Ascending aorta (tissue), 2 donors: ENCODE results near the gene TBC1D22B. TPM values are rescaled to one million over a fixed set of nuclear protein-coding genes. Genes with fewer than 3 reads are reported as not detected.

ENCODE experiments used
- DNase-seq, 2 donors: peaks; one replicate each; pipeline ENCODE4 v3.0.0-alpha.2; 2019; ENCODE audit warnings: low spot score in 2 of 2
- H3K27ac ChIP-seq, 2 donors: fragments of 200-600 bp; sonication (generic); one replicate each; pipeline ENCODE4 v1.5.1; 2016 to 2017; ENCODE audit warnings: mild to moderate bottlenecking in 1 of 2
- H3K27me3 ChIP-seq: fragments of 200-600 bp; sonication (generic); one replicate; pipeline ENCODE4 v1.5.1; 2017
- H3K36me3 ChIP-seq, 2 donors: fragments of 200-600 bp; sonication (generic); one replicate each; pipeline ENCODE4 v1.5.1; 2016
- H3K4me1 ChIP-seq, 2 donors: fragments of 200-600 bp; sonication (generic); one replicate each; pipeline ENCODE4 v1.5.1; 2016 to 2017; ENCODE audit warnings: mild to moderate bottlenecking in 1 of 2
- H3K4me3 ChIP-seq, 2 donors: fragments of 200-600 bp; sonication (generic); one replicate each; pipeline ENCODE4 v1.5.1; 2016 to 2017; ENCODE audit warnings: mild to moderate bottlenecking in 1 of 2
- H3K9me3 ChIP-seq, 2 donors: fragments of 200-600 bp; sonication (generic); one replicate each; pipeline ENCODE4 v1.5.1; 2016
- intact Hi-C: fragments of 100-400 bp; cut with DNase I; formaldehyde crosslinking; loops from one replicate; pipeline ENCODE4 v1.15.1; 2023
- total RNA-seq: library from RNA; depleted of rRNA; stranded (reverse); fragments of >200 nt; gene quantifications from one replicate; pipeline ENCODE4 v1.1.0, GENCODE V29; 2016
- TF ChIP-seq, protein P1 (sequence below), 3 experiments: fragments of 200-600 bp in 2 of 3; fragments of 450-650 bp in 1 of 3; sonication (generic) in 2 of 3; IDR thresholded peaks; one replicate each; pipeline ENCODE4 v1.5.1; 2016 to 2019; ENCODE audit warnings: antibody characterized with exemption in 3 of 3, mild to moderate bottlenecking in 1 of 3, moderate library complexity in 1 of 3

TBC1D22B gene
- total RNA-seq, 1 donor from 2014 or later, result 11.1 TPM

DNA sequence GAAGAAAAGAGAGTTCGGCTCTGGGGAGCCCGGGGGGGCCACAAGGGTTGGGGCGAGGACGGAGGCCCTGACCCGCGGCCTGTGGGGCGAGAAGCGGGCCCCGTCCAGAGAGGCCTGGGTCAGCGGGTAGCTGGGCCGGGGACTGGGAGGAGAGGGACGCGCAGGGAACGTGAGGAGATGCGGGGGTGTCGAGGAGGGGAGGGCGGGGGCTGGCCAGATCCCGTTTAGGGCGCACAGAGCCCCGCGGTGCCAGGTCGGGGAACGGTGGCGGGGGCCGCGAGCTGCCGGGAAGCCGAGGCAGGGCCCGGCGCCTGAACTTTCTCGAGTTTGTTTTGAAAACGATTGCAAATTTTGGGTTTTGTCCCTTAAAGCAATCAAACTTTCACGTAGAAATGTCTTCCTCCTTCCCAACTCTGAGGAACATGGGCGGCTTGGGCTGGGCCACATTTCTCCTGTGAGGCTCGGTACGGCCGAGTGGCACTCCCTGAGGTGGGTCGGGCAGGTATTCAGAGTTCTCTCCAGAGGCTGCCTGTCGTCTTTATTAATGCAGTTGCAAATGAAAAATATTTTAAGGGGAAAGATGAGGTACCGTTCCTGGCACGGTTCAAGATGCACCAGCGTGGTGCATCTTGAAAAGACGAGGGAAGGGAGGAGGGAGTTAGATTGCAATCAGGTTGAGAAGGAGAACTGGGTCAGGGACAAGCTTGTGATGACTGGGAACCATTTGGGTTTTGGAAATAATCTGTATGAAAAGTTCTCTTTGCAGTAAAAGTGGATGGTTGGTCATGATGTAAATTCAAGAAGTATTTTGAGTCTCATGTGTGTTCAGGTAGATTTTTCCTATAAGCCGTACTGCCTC is 97.2 kb downstream of the TBC1D22B start:
- Histone ChIP-seq H3K4me3 (peak overlapping the region; percentile 83 to 94), H3K27ac (peak overlapping the region; percentile 67 to 73), H3K27me3 (no peaks in the 10 kb centered on the region), H3K36me3 (no peaks in the 10 kb centered on the region), H3K4me1 (peaks cover 0 to 14% of the 10 kb centered on the region in 2 donors), H3K9me3 (no peaks in the 10 kb centered on the region)
- TF ChIP-seq, protein P1, sequence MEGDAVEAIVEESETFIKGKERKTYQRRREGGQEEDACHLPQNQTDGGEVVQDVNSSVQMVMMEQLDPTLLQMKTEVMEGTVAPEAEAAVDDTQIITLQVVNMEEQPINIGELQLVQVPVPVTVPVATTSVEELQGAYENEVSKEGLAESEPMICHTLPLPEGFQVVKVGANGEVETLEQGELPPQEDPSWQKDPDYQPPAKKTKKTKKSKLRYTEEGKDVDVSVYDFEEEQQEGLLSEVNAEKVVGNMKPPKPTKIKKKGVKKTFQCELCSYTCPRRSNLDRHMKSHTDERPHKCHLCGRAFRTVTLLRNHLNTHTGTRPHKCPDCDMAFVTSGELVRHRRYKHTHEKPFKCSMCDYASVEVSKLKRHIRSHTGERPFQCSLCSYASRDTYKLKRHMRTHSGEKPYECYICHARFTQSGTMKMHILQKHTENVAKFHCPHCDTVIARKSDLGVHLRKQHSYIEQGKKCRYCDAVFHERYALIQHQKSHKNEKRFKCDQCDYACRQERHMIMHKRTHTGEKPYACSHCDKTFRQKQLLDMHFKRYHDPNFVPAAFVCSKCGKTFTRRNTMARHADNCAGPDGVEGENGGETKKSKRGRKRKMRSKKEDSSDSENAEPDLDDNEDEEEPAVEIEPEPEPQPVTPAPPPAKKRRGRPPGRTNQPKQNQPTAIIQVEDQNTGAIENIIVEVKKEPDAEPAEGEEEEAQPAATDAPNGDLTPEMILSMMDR (IDR thresholded peaks at IDR 0.05), result no peak
- DNase-seq, result no peak
- intact Hi-C loops, result no loop called here

DNA sequence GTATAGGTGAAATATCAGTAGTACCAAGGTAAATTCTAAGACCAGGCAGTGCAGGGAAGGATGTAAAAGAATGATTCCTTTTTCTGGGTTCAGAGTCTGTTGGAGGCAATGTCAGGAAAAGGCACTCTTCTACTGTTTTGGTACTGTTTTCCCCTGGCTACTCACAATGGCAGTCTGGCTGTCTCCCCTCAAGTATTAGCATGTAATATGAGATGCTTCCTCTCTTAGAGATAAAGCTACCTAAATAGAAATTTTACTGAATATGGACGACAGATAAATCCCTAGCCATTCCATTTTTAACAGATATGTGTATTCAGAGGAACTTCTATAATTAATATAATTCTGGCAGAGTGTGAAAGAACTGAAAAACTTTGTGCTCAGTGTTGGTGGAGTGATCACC is 99.7 kb downstream of the TBC1D22B start:
- Histone ChIP-seq H3K27me3 (no peaks in the 10 kb centered on the region), H3K4me1 (peaks cover 0 to 14% of the 10 kb centered on the region in 2 donors), H3K9me3 (no peaks in the 10 kb centered on the region), H3K36me3 (peaks cover 8 to 12% of the 10 kb centered on the region in 2 donors), H3K4me3 (no peak overlapping the region), H3K27ac (no peak overlapping the region)
- TF ChIP-seq, protein P1 (IDR thresholded peaks at IDR 0.05), result no peak
- intact Hi-C loops, result no loop called here
- no peak for DNase-seq

DNA sequence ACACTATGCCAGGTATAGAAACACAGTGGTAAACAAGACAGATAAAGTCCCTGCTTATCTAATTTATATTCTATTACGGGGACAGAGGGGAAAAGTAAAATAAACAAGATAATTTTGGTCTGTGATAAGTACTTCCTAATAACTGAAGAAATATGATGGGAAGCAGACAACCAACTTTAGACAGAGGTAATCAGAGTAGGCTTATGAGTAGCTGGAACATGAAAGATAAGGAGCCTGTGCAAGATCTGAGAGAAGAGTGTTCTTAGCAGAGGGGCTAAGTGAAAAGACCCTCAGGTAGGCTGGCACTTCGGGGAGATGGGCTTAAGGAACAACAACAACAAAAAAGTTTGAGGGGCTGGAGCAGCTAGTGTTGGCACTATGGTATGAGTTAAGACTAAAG is 100.3 kb downstream of the TBC1D22B start:
- H3K27ac ChIP-seq, result no peak overlapping the region
- H3K36me3 ChIP-seq, result peaks cover 8 to 15% of the 10 kb centered on the region in 2 donors
- peaks cover 0 to 14% of the 10 kb centered on the region in 2 donors for H3K4me1 ChIP-seq
- intact Hi-C loops, result no loop called here
- no peak for DNase-seq
- H3K4me3 ChIP-seq, result no peak overlapping the region
- no peaks in the 10 kb centered on the region for H3K27me3 ChIP-seq
- no peaks in the 10 kb centered on the region for H3K9me3 ChIP-seq
- TF ChIP-seq, protein P1 (IDR thresholded peaks at IDR 0.05), result no peak

DNA sequence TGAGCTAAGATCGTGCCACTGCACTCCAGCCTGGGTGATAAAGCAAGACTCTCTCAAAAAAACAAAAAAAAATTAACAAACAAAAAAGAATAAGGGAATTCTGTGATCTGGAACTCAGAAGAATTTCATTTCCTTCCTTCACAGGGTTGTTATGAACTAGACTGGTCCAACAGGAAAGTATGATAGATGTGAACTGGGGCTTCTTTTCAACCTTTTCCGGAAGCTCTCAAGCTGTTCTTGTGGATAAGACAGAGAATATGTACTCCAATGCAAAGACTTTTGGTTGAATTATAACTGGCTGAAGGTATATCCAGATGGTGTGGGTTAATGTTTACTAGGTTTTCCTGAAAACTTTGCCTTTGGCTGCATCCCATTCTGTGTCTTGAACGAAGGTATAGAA is 101.5 kb downstream of the TBC1D22B start:
- H3K9me3 ChIP-seq, result no peaks in the 10 kb centered on the region
- TF ChIP-seq, protein P1 (IDR thresholded peaks at IDR 0.05), result no peak
- no peak for DNase-seq
- no peaks in the 10 kb centered on the region for H3K27me3 ChIP-seq
- H3K27ac ChIP-seq, result no peak overlapping the region
- peaks cover 8 to 19% of the 10 kb centered on the region in 2 donors for H3K36me3 ChIP-seq
- intact Hi-C loops, result no loop called here
- H3K4me1 ChIP-seq, result peaks cover 0 to 11% of the 10 kb centered on the region in 2 donors
- no peak overlapping the region for H3K4me3 ChIP-seq

DNA sequence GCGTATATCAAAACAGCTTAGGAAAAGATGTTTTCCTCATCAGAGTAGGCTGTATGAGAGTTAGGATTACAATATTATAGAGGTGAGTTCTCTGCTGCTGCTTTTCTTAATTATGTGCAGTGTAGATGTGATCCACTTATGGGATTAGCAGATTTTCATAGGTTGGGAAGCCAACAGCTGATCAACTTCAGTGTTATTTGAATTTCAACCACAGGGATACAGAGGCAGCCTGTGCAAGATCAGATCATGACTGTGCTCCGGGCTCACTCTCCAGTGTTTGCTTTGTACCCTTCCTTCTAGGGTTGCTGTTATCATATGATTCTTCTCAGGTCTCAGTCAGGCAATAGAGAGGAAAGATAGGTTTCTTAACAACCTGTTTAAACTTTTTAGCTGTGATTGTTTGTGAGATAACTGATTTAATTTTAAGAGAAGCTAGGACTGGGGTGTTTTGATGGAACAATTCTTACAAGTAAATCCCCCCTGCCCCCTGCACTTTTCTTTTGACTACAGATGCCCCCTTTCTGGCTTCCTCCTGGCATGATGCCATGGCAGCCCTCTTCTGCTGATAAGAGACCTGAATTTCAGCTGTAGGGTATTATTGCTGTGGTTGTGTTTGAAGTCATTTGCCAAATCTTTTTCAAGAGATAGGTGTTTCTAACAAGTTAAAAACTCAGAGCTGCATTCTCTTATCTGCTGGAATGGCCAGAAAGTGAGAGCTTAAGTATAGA is 104.7 kb downstream of the TBC1D22B start:
- Histone ChIP-seq H3K4me3 (no peak overlapping the region), H3K4me1 (peaks cover 0 to 6% of the 10 kb centered on the region in 2 donors), H3K27me3 (no peaks in the 10 kb centered on the region), H3K9me3 (no peaks in the 10 kb centered on the region), H3K36me3 (peaks cover 8 to 19% of the 10 kb centered on the region in 2 donors), H3K27ac (no peak overlapping the region)
- TF ChIP-seq, protein P1 (IDR thresholded peaks at IDR 0.05), result no peak
- no peak for DNase-seq
- intact Hi-C loops, result no loop called here
